ENCODE results near the gene NXPH4.

DNA sequence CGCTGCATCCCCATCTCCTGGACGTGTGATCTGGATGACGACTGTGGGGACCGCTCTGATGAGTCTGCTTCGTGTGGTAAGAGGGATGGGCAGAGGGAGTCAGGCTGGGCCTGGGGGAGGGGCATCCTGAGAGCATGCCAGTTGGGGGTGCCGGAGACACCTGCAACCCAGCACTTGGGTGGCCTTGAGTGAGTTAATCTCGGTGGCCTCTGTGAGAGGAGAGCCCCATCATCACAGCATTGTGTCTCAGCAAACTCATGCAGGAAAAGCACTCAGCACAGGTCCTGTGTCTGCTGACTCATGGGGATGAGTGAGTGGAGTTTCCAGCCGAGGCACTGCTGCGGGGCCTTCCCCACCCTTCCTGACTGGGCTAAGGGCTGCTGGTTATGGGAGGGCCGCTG lies 49.6 kb upstream of the NXPH4 start:
- TF ChIP-seq, protein P1, sequence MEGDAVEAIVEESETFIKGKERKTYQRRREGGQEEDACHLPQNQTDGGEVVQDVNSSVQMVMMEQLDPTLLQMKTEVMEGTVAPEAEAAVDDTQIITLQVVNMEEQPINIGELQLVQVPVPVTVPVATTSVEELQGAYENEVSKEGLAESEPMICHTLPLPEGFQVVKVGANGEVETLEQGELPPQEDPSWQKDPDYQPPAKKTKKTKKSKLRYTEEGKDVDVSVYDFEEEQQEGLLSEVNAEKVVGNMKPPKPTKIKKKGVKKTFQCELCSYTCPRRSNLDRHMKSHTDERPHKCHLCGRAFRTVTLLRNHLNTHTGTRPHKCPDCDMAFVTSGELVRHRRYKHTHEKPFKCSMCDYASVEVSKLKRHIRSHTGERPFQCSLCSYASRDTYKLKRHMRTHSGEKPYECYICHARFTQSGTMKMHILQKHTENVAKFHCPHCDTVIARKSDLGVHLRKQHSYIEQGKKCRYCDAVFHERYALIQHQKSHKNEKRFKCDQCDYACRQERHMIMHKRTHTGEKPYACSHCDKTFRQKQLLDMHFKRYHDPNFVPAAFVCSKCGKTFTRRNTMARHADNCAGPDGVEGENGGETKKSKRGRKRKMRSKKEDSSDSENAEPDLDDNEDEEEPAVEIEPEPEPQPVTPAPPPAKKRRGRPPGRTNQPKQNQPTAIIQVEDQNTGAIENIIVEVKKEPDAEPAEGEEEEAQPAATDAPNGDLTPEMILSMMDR (conservative IDR thresholded peaks at IDR 0.05; ENCODE audit: low read length): no peak
- TF ChIP-seq EZH2phosphoT487 (IDR thresholded peaks at IDR 0.05; ENCODE audit: borderline replicate concordance): no peak
